Heart left ventricle (tissue), 13 donors: ENCODE measurements around the gene OR51B2.

Experiments
- POLR2A ChIP-seq, 2 donors: fragments of 450-650 bp; IDR thresholded peaks; one replicate each; pipeline ENCODE4 v1.6.1; 2017; ENCODE audit warnings: antibody characterized with exemption in 2 of 2, mild to moderate bottlenecking in 2 of 2, moderate library complexity in 2 of 2
- TF ChIP-seq, protein P1 (sequence below), 12 donors: fragments of 200-600 bp; sonication (generic) in 4 of 12; IDR thresholded peaks; one replicate each; pipeline versions ENCODE4 v1.5.0 to v1.8.0; 2018 to 2022; ENCODE audit warnings: antibody characterized with exemption in 12 of 12, mild to moderate bottlenecking in 5 of 12
- donor health status: ischemic (EF 13 %, LVEDD 7.1; RV severe dilation, severe dysfunction).
- donor health status: DM: no; HTN: yes; CAD: no.
- donor health status: DM: no; HTN: no; CAD: no.
- donor health status: ischemic (EF 25% LVEDD 6.9; RV normal size, moderate dysfunction).
- donor health status: ischemic (EF 25% LVEDD 5.7; RV mildly dilated, moderate dysfunction).
- donor health status: ischemic (EF 35%, LVEDD 5.7; RV mildly dilated, moderate dysfunction).
- donor health status: nonischemic (EF 11% LVEDD 7.7; RV severe dilation, severe dysfunction).
- donor health status: DM: yes; HTN: yes; CAD: no.
- donor health status: PGD.
- donor health status: ischemic (EF 29% LVEDD 5.4; RV normal size, mild dysfunction).
- donor health status: nonischemic (EF 23%, LVEDD 6.1; RV moderate dilation, normal function).

DNA sequence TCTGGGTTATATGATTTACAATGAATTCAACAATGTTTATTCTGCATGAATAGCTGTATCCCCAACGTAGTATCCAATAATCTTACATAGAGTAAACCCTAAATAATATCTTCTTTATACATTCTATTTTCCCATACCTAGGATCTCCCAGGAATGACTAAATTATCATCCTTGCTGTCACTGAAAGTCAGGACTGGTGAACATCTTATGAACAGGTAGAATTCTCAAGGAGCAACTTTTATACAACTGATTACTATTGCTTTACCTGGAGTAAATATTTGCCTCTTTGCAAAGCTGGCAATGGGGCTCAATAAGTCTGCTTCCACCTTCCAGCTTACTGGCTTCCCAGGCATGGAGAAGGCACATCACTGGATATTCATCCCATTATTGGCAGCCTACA is 27.1 kb upstream of the OR51B2 start, which contains the start of gene OR51B6:
- TF ChIP-seq, protein P1, sequence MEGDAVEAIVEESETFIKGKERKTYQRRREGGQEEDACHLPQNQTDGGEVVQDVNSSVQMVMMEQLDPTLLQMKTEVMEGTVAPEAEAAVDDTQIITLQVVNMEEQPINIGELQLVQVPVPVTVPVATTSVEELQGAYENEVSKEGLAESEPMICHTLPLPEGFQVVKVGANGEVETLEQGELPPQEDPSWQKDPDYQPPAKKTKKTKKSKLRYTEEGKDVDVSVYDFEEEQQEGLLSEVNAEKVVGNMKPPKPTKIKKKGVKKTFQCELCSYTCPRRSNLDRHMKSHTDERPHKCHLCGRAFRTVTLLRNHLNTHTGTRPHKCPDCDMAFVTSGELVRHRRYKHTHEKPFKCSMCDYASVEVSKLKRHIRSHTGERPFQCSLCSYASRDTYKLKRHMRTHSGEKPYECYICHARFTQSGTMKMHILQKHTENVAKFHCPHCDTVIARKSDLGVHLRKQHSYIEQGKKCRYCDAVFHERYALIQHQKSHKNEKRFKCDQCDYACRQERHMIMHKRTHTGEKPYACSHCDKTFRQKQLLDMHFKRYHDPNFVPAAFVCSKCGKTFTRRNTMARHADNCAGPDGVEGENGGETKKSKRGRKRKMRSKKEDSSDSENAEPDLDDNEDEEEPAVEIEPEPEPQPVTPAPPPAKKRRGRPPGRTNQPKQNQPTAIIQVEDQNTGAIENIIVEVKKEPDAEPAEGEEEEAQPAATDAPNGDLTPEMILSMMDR (IDR thresholded peaks at IDR 0.05): no peak
- no peak for TF ChIP-seq POLR2A (IDR thresholded peaks at IDR 0.05)
